Thymus (tissue), 11 donors: ENCODE data around the gene GZMA. TPM values are rescaled to one million over a fixed set of nuclear protein-coding genes. Genes with fewer than 3 reads are reported as not detected.
A peak's percentile ranks its signal among the peaks of the same experiment; 100 is the strongest.
"Not testable (repeated sequence)": the region's sequence is repeated elsewhere in the genome, so short reads cannot be mapped to it uniquely, and the experiment has no call there.

ENCODE experiments used
- DNase-seq, 9 donors: peaks; one replicate each; pipeline ENCODE4 v3.0.0-alpha.2; 2013; ENCODE audit warnings: low spot score in 9 of 9, low read depth in 6 of 9, missing footprints in 1 of 9
- H3K27ac ChIP-seq, 2 donors: one replicate each; pipeline ENCODE4 v1.5.1; 2013; ENCODE audit warnings: control low read depth in 1 of 2, low read depth in 1 of 2, low read length in 1 of 2, mild to moderate bottlenecking in 1 of 2, moderate library complexity in 1 of 2
- H3K27me3 ChIP-seq, 2 donors: one replicate each; pipeline ENCODE4 v1.5.1; 2013; ENCODE audit warnings: low read length in 1 of 2; ENCODE audit not compliant: control insufficient read depth in 2 of 2, insufficient read depth in 1 of 2
- H3K36me3 ChIP-seq, 2 donors: one replicate each; pipeline ENCODE4 v1.5.1; 2013; ENCODE audit warnings: low read length in 1 of 2, mild to moderate bottlenecking in 1 of 2, moderate library complexity in 1 of 2; ENCODE audit not compliant: control insufficient read depth in 2 of 2, insufficient read depth in 2 of 2
- H3K4me1 ChIP-seq, 2 donors: one replicate each; pipeline ENCODE4 v1.5.1; 2013; ENCODE audit warnings: low read length in 2 of 2; ENCODE audit not compliant: control insufficient read depth in 2 of 2, insufficient read depth in 2 of 2
- H3K4me3 ChIP-seq, 2 donors: one replicate each; pipeline ENCODE4 v1.5.1; 2013; ENCODE audit warnings: low read length in 2 of 2, control low read depth in 1 of 2, mild to moderate bottlenecking in 1 of 2
- H3K9me3 ChIP-seq, 2 donors: one replicate each; pipeline ENCODE4 v1.5.1; 2013; ENCODE audit warnings: low read length in 1 of 2, mild to moderate bottlenecking in 1 of 2; ENCODE audit not compliant: control insufficient read depth in 2 of 2, insufficient read depth in 1 of 2
- WGBS: extraction: QIAGEN DNeasy Blood & Tissue Kit; methylation state at CpG from one replicate; pipeline ENCODE4 v1.1.7; 2013; 5-methylcytosine and 5-hydroxymethylcytosine counted together
- polyA plus RNA-seq: library from polyadenylated mRNA; stranded (reverse); fragments of 200-250 nt; gene quantifications from one replicate; pipeline ENCODE4 v1.2.3, GENCODE V29; 2013
- total RNA-seq: library from RNA; stranded (reverse); fragments of 120-200 nt; gene quantifications from one replicate; pipeline ENCODE4 v1.2.4, GENCODE V29; 2013
- donor health status: healthy.

The GZMA gene
- total and polyA plus RNA-seq, 2 donors: 15.9 to 19.7 TPM

- WGBS: 7% methylated on average over 5 of the region's 5 CpGs
- Histone ChIP-seq H3K9me3 (peaks cover 0 to 2% of the 10 kb centered on the region in 2 donors), H3K27me3 (peaks cover 11 to 19% of the 10 kb centered on the region in 2 donors), H3K4me1 (peaks cover 0 to 32% of the 10 kb centered on the region in 2 donors), H3K4me3 (no peak overlapping the region), H3K36me3 (no peaks in the 10 kb centered on the region), H3K27ac (peak overlapping the region in 1 of 2 donors; percentile 49)
- DNase-seq: peak in 4 of 9 donors; percentile 11 to 68 (median 28)
These were observed 730 bp upstream of the GZMA start for GRCh38 chr5:55101556-55102276.

- Histone ChIP-seq H3K4me1 (peaks cover 0 to 24% of the 10 kb centered on the region in 2 donors), H3K4me3 (no peak overlapping the region), H3K27ac (no peak overlapping the region), H3K27me3 (peaks cover 11 to 22% of the 10 kb centered on the region in 2 donors), H3K36me3 (no peaks in the 10 kb centered on the region), H3K9me3 (no peaks in the 10 kb centered on the region)
- peak in 1 of 9 donors; percentile 49 for DNase-seq
- WGBS: 97% methylated on average over 2 of the region's 2 CpGs
These were observed 1.8 kb downstream of the GZMA start for GRCh38 chr5:55104036-55104772.

- peaks cover 11 to 23% of the 10 kb centered on the region in 2 donors for H3K27me3 ChIP-seq
- DNase-seq: no peak
- peak overlapping the region in 1 of 2 donors; percentile 5 for H3K27ac ChIP-seq
- no peak overlapping the region for H3K4me3 ChIP-seq
- H3K36me3 ChIP-seq: no peaks in the 10 kb centered on the region
- WGBS: 52% methylated on average over 5 of the region's 5 CpGs
- no peaks in the 10 kb centered on the region for H3K9me3 ChIP-seq
- H3K4me1 ChIP-seq: peaks cover 0 to 24% of the 10 kb centered on the region in 2 donors
These were observed 2.7 kb downstream of the GZMA start for GRCh38 chr5:55104946-55105701.

- H3K4me1 ChIP-seq: peaks cover 0 to 24% of the 10 kb centered on the region in 2 donors
- not testable (repeated sequence) for H3K27ac ChIP-seq, H3K36me3 ChIP-seq, H3K4me3 ChIP-seq, DNase-seq, H3K9me3 ChIP-seq
- H3K27me3 ChIP-seq: peaks cover 11 to 23% of the 10 kb centered on the region in 2 donors
These were observed 3.5 kb downstream of the GZMA start for GRCh38 chr5:55105976-55106375.

GRCh38 chr5:55108661-55109060 is 6.2 kb downstream of the GZMA start:
- Histone ChIP-seq H3K27me3 (peaks cover 7 to 17% of the 10 kb centered on the region in 2 donors), H3K9me3 (no peaks in the 10 kb centered on the region), H3K36me3 (no peaks in the 10 kb centered on the region), H3K4me3 (no peak overlapping the region), H3K4me1 (peaks cover 0 to 7% of the 10 kb centered on the region in 2 donors), H3K27ac (no peak overlapping the region)
- no peak for DNase-seq
- 93% methylated on average over 3 of the region's 3 CpGs for WGBS

- Histone ChIP-seq H3K36me3 (no peaks in the 10 kb centered on the region), H3K4me1 (peaks cover 0 to under 1% of the 10 kb centered on the region in 2 donors), H3K9me3 (no peaks in the 10 kb centered on the region), H3K27ac (no peak overlapping the region), H3K27me3 (peaks cover 2 to 10% of the 10 kb centered on the region in 2 donors), H3K4me3 (no peak overlapping the region)
- no peak for DNase-seq
- 97% methylated on average over 2 of the region's 2 CpGs for WGBS
These were observed 7.8 kb downstream of the GZMA start for GRCh38 chr5:55110217-55110616.

- H3K36me3 ChIP-seq: no peaks in the 10 kb centered on the region
- no peaks in the 10 kb centered on the region for H3K9me3 ChIP-seq
- H3K4me3 ChIP-seq: no peak overlapping the region
- H3K27me3 ChIP-seq: peaks cover 0 to 7% of the 10 kb centered on the region in 2 donors
- no peaks in the 10 kb centered on the region for H3K4me1 ChIP-seq
- no peak for DNase-seq
- H3K27ac ChIP-seq: no peak overlapping the region
These were observed 10.9 kb downstream of the GZMA start for GRCh38 chr5:55113327-55113726.

- Histone ChIP-seq H3K27me3 (peaks cover 0 to 5% of the 10 kb centered on the region in 2 donors), H3K4me1 (no peaks in the 10 kb centered on the region), H3K9me3 (no peaks in the 10 kb centered on the region), H3K36me3 (no peaks in the 10 kb centered on the region), H3K27ac (no peak overlapping the region), H3K4me3 (no peak overlapping the region)
- no peak for DNase-seq
- 82% methylated on average over 3 of the region's 3 CpGs for WGBS
These were observed 11.6 kb downstream of the GZMA start for GRCh38 chr5:55114061-55114460.

GRCh38 chr5:55123365-55123764 is 20.9 kb downstream of the GZMA start:
- no peak for DNase-seq
- Histone ChIP-seq H3K36me3 (no peaks in the 10 kb centered on the region), H3K9me3 (no peaks in the 10 kb centered on the region), H3K4me1 (no peaks in the 10 kb centered on the region), H3K27ac (no peak overlapping the region), H3K4me3 (no peak overlapping the region), H3K27me3 (no peaks in the 10 kb centered on the region)
- 91% methylated on average over 3 of the region's 3 CpGs for WGBS
